Stimulated activated CD8-positive, alpha-beta memory T cell treated with anti-CD3 and anti-CD28 coated beads, Interleukin-4, amount 100 ng/mL, for 1 hour (primary cell): ENCODE measurements around the gene BANK1.
A peak's percentile ranks its signal among the peaks of the same experiment; 100 is the strongest.

Experiments used
- DNase-seq, 2 donors: peaks; one replicate each; pipeline ENCODE4 v3.0.0-alpha.2; 2020; ENCODE audit warnings: low read depth in 2 of 2, low spot score in 1 of 2

Gene BANK1, protein sequence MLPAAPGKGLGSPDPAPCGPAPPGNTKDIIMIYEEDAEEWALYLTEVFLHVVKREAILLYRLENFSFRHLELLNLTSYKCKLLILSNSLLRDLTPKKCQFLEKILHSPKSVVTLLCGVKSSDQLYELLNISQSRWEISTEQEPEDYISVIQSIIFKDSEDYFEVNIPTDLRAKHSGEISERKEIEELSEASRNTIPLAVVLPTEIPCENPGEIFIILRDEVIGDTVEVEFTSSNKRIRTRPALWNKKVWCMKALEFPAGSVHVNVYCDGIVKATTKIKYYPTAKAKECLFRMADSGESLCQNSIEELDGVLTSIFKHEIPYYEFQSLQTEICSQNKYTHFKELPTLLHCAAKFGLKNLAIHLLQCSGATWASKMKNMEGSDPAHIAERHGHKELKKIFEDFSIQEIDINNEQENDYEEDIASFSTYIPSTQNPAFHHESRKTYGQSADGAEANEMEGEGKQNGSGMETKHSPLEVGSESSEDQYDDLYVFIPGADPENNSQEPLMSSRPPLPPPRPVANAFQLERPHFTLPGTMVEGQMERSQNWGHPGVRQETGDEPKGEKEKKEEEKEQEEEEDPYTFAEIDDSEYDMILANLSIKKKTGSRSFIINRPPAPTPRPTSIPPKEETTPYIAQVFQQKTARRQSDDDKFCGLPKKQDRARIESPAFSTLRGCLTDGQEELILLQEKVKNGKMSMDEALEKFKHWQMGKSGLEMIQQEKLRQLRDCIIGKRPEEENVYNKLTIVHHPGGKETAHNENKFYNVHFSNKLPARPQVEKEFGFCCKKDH

DNA sequence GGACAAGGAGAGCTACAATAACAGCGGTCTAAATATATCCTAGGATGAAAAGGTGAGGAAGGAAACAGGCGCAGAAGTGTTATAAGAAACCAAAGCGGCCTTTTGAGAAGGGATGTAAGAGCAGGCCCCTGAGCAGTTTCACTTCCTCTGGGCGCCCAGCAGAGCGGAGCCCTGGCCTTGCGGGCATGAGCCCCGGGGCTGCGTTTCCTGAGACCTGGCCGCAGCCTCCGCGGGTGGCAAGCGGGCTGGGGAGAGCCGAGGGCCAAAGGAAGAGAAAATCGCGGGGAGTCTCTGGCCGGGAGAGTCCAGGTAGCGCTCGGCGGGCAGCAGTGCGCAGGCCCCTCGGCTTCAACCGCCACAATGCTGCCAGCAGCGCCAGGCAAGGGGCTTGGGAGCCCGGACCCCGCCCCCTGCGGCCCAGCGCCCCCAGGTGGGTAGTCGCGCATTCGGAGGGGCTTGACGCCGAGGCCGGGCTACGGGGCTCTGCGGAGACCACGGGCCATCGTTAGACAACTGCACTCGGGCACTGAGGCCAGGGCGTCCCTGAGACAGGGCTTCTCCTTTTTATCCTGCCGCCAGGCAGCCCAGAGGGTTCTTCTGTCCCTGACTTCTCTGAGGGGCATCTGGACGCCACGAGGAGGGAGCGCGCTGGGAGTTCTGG lies at the start of gene BANK1:
Gene BANK1 (plus strand): TSS at position 210 of the 661 bp plus-strand sequence. CDS start 151 bp downstream, at position 361.
- peak in 1 of 2 donors; percentile 11 for DNase-seq

DNA sequence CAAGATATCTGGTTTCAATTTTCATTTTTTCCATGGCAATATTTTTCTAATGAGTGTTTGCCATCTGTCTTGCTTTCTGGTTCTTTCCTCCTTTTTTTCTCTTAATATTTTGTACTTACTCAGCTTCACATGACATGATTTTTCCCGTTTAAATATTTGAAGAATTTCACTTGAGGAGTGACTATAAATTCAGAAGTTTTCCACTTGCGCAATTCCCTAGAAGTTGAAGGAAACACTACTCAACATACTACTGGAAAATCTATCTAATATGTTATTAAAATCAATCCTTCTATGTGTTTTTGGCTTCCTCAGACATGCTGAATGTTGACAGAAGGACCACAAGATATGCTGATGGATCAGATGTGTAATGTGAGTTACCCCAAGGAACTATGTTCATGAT lies 36.8 kb upstream of the BANK1 start:
- no peak for DNase-seq

DNA sequence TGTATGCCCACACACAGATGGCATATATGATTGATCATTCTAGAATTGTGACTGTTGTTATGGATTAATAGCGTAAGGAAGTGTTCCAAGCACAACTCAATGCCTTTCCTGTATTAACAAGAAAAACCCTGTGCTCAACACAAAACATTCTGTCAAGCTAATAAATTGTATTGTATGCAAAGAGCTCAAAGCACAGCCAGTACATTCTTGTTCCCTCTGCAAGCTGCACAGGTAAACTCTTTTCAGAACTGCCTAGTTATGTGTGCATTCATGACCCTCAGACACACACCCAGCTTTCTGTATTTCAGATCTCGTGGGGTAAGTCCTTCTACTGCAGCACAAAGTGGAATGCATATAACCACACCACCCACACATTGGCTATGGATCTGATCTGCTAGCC lies 34.3 kb upstream of the BANK1 start:
- no peak for DNase-seq

DNA sequence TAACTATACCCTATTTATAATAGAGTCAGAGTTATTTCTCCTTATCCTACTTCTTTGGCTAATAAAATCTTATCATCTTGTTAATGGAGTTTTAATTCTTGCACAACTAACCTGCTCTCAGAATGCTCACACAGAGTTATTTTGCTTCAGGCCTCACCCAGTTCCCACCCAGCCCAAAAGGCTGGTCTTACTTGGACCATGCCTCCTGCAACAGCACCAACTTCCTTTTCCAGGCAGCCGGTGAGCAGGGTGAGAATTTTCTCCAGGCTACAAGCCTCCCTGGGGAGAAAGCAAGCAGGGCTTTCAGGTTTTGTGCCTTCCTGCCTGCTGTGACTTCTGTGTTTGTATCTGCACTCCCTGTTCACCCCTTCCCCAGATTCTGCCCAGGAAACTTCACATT lies 29.1 kb upstream of the BANK1 start:
- no peak for DNase-seq

DNA sequence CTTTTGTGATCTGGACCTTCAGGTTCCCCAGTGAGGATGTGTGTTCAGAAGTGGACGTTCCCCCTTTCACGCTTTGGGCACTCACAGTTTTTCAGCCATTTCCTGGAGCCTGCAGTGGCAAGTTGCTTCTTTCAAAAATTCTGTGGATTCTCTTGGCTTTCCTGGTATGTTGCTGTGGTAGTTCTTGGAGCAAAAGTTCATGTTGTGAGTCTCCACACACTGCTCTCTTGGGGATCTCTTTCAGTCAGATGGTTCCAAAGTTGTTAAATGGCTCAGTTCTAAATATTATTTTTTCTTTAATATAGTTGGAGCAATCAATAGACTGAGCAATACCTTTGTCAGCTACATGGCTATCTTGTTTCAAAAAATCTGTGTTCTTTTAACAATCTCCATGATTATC lies 28.5 kb upstream of the BANK1 start:
- no peak for DNase-seq

DNA sequence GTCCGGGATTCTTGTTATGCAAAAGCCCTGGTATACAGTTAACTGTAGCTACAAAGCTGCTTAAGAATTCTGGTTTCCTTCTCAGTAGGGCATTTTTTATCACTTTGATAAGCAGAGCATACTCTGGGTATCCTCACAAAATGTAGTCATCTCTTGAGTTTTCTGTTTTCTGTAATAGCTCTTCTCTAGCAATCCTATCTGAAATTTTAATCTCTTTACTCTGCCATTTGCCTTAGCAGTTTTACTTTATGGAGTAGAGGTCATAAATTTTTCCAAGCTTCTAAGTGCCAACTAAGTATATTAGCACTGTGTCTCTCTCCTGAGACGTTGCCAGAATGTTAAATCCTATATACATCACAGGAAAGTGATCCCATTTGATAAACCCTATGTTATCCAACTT lies 28.0 kb upstream of the BANK1 start:
- no peak for DNase-seq

DNA sequence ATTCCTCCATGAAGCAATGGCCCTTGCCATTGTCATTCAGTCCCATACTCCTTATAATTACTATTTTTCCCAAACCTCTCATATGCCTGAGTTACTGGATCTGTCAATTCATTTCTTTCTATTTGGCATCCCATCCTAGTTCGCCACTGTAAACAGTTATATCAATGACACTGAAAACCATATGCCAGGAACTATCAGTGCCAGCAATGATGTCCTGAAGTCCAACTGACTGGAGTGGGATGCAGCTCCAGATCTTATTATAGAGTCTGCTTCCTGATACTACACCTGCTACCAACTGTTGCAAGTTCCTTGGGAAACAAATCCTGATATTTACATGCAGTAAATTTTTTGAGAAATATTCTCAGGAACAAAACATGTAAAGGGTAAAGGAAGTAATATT lies 27.0 kb upstream of the BANK1 start:
- no peak for DNase-seq

DNA sequence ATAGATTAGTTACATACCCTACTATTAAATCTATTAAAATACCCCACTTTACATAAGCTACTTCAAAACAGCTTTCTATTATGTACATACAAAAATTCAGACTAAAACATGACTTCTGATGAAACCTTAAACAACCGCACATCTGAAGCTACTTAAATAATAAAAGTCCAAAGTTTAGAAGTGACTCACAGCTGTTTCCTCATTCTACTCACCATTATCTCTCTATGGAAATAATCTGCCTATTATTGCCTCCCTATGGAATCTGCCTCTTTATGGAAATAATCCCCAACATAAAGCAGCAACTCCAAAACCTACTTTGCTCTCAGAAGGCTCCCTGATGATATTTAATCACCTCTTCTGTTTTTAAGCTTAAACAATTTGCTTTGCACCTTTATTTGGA lies 15.7 kb upstream of the BANK1 start:
- DNase-seq, result no peak

DNA sequence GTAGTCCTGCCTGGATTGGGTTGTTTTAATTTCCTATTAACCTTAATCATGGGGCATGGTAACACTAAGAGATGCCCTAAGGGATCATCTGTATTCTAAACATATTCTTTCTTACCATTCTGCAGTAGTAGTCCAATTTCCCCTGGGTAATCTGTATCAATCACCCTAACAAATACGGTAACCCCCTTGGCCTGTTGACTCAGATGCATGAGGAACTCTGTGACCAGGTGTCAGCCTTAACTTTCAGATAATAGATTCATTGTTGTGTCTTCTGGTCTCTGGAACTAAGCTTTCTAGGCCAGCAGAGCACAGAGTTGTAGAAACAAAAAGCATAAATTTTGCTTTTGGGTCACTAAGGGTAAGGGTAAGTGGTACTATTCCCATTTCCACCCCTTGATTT lies 13.1 kb upstream of the BANK1 start:
- DNase-seq, result no peak

DNA sequence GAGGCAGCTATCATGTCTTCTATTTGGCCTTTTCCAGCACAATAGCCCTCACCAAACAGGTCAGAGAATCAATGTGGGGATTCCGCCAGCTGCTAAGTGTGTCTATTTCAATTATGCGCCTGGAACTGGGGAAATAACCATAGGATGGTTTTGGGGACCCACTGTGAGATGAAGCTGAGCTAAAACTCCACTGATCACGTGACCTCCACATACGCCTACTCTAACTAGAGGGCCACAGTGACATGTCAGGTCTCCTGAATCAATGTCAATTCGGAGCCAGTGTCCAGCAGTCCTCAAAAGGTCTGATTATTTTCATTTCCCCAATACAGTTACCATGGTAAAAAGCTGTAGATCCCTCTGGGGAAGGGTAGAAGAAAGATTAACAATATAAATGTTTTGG lies 10.2 kb upstream of the BANK1 start:
- no peak for DNase-seq

DNA sequence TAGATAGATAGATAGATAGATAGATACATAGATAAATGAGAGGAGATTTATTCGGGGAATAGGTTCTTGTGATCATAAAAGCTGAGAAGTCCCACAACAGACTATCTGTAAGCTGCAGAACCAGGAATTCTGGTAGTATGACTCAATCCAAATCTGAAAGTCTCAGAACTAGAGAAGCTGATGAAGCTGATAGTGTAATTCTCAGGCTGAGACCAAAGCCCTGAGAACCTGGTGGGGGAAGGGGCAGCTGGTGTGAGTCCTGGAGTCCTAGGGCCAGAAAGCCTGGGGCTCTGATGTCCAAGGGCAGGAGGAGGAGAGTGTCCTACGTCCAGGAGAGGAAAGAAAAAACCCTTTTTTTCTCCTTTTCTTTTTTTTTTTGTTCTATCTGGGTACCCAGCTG lies 8.0 kb upstream of the BANK1 start:
- DNase-seq, result no peak

DNA sequence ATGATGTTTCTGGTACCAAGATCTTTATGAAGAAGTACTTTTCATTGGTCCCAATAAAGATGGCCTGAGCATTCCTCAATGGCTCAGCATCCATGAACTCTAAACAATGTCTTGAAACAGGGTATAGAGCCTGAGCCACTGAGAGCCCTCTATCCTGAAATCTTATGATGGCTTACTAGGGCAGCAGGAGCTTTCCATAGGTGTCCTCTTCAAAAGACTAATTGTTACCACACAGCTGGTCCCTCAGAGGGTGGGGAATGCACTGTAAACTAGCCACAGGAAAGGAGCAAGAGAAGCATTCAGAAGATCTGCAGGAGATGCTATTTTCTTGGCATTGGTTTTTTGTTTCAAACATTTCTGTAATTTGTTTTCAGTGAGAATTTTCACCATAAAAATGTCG lies 5.6 kb upstream of the BANK1 start:
- DNase-seq, result no peak

DNA sequence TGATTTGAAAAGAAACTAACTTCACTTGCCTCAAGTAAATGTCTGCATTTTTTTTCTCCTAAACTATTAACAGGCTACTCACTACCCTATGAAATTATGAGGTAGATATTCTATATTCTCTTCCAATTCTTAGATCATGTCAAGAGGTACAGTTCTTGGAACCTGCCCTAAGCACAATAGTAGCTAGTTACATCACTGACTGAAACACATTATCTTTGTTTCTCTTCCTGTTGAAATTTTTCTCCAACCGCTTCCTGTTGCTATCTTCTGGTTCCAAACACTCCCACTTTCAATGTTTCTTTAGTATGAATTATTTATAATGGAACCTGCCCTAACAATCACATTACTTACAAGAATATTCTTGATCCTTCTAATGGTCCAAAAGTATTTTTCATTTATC lies 5.0 kb upstream of the BANK1 start:
- no peak for DNase-seq

DNA sequence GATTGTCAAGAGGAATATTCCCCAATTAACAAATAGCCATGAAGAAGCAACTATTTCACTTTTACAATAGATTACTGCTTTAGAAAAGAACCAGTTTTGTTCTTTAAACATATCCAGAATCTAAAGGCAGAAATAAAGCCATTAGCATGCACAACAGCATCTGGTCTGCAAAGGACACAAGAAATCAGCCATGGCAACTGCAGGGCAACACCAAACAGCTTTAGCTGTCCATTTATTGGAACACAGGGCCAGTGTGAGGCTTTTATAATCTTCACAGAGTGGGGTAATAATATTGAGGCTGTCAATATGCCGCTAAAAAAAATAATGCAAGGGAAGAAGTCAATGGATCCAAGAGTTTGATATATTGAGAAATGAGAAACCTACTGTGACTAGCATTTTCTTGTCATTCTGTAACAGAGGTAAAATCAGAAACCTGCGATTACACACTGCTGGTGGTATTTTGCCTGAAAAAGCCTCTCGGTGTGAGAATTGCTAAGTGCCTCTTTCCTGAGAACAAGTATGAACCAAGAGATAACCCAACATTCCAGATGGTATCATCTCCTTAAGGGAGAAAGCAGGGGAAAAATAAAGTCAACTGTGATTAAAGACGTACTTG lies 2.7 kb upstream of the BANK1 start:
- DNase-seq, result no peak

DNA sequence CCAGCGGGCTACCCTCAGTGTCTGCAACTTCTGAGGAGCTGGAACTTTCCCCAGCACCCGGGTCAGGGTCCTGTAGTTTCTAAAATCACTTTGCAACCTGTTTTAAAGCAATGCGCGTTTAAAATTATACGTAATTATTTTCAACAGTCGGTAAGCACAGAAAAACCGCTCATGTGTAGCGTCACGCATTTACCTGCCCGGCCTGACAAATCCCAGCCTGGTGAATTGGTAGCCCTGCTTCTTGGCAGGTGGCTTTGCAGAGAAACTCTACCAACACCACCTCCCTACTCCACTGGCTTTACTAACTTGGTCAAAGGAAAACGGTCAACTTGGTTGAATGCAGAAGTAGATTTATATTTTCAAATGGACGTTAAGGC lies 640 bp downstream of the BANK1 start:
- no peak for DNase-seq

DNA sequence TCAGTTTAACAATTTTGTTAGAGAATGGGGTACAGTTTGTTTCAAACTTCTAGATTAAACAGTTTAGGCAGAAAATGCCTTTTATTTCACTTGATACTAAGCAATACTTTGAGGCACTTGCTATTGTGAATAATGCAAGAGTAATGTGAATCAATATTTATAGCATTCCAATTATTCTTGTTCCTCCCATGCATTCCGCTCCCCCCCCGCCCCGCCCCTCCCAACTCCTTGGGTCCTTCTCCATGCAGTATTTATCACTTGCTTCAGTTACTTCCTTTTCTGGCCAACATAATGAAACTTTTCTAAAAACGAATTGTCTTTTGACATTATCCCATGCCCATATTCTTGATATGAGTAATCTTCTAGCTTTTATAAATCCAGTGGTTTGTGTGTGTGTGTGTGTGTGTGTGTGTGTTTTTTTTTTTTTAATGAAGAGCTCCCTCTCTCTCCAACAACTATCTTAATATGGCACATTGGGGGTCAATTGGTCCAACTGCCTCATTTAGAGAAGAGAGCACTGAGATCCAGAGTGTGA lies 1.6 kb downstream of the BANK1 start:
- DNase-seq, result no peak

DNA sequence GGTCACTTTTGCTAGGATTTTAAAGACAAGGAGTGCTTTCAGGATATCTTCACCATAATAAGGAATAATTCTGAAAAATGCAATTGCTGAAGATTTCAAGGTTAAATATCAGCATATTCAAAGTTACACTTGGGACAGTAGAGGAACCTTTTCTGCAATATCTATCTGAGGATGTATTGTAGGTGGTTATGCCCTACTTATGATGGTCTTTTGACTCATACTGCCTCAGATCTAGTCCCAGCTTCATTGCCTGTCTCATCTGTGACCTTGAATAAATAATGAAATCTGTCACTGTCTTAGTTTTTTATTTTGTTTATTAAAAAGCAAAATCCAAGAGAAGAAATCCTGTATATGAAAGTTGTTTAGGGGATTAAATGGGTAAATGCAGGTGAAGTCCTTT lies 2.9 kb downstream of the BANK1 start:
- DNase-seq, result no peak

DNA sequence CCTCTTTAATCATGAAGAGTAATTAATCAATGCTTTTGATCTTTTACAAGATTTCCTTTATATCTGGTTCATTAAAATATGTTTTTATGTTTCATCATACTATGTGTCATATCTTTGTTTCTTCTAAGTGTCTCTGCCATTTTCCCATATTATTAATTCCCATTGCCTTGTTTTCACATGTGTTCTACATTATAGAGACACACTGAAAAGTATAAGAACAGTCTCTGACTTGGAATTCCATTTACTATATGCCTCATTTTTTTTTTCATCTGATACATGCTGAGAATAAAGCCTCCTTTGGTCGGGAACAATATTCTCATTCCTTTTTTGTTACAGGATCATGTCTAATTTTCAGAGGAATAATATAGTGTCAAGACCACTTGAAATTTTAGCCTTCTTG lies 4.3 kb downstream of the BANK1 start:
- no peak for DNase-seq

DNA sequence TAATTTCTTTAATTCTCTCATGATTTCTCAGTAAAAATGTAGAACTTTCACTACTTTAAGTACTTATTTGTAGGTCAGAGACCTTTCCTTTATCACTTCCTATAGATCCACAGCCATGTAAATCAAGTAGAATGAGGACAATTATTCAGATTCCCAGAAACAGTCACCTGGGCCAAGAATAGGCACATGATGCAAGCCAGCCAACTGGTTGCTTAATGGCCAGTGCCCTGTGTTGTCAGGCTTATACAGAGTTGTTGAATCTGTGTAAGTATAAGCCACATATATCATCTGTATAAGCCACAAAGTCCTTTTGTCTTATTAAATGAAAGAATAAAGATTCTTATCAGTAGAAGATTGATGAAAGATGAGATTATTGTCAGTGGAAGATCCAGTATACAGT lies 5.2 kb downstream of the BANK1 start:
- no peak for DNase-seq

DNA sequence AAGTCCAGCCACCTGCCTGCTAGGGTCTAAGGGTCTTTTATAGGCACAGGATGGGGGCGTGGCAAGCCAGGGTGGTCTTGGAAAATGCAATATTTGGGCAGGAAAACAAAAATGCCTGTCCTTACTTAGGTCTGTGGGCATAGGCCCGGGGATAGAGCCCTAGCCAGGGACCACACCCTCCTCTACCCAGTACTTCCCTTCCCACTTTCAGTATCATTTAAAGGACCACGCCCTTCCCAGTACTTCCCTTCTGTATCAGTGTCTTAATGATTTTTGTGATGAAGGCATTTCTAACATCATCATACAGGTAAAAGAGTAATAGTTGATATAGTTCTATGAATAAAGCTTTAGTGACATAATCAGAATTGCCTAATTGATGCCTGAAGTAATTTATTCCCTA lies 11.4 kb downstream of the BANK1 start:
- no peak for DNase-seq

DNA sequence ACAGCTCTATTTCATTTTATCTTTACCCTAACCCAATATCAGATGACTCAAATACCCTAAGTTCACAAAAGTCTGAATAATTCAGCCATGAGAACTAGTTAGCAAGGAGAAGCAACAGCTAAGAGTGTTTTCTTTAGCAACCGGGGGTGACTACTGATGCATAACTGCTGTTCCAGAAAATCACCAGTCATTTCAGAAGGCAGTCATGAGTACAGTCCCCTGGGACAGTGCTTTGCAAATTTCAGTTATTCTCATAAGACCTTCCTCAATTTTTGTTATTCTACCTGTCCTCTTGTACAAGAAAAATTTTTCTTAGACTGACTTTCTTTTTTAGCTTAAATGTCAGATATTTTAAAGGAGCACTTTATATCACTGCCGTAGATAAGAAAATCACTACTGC lies 16.4 kb downstream of the BANK1 start:
- DNase-seq, result no peak
